Lower leg skin (tissue), 3 donors: ENCODE results near the gene GALNT4.

Experiments
- CTCF ChIP-seq, 3 donors: fragments of 450-650 bp; IDR thresholded peaks; one replicate each; pipeline ENCODE4 v1.5.1; 2016; ENCODE audit warnings: antibody characterized with exemption in 3 of 3, mild to moderate bottlenecking in 3 of 3, moderate library complexity in 2 of 3
- POLR2A ChIP-seq, 2 donors: fragments of 450-650 bp; IDR thresholded peaks; one replicate each; pipeline ENCODE4 v1.6.1; 2016 to 2017; ENCODE audit warnings: antibody characterized with exemption in 2 of 2, mild to moderate bottlenecking in 1 of 2, moderate library complexity in 1 of 2

DNA sequence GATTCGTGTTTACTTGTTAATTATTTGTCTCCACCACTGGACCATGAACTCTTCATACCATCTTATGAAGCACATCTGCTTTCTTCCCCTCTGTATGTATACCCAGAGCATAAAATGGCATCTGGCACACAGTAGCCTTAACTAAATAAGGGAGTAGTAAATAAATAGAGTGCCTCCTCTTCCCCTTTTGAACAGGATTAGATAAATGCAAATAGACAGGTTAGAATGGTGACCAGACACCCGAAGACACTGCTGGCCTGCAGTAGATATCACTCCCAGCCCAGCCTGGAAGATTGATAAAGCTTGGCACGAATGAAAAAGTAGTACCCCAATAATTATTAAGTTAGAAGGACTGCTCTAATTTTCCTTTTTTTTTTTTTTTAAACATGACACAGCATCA, 6.9 kb downstream of the GALNT4 start:
- TF ChIP-seq CTCF (IDR thresholded peaks at IDR 0.05): no peak
- TF ChIP-seq POLR2A (IDR thresholded peaks at IDR 0.05): no peak
